Glutamatergic neuron (in vitro differentiated cells): ENCODE results near the gene SGCD. TPM values are rescaled to one million over a fixed set of nuclear protein-coding genes. Genes with fewer than 3 reads are reported as not detected.
"Not testable (repeated sequence)": the region's sequence is repeated elsewhere in the genome, so short reads cannot be mapped to it uniquely, and the experiment has no call there.

Experiments used
- DNase-seq: peaks from one replicate; pipeline ENCODE4 v3.0.0; 2022
- H3K27ac Mint-ChIP-seq: one replicate; pipeline ENCODE4 v1.8.0; 2020; ENCODE audit warnings: mild to moderate bottlenecking, mixed read lengths, inconsistent platforms; ENCODE audit not compliant: unreplicated experiment
- H3K27me3 Mint-ChIP-seq: one replicate; pipeline ENCODE4 v1.8.0; 2020; ENCODE audit warnings: mild to moderate bottlenecking, moderate library complexity, mixed read lengths, inconsistent platforms; ENCODE audit not compliant: unreplicated experiment
- H3K36me3 Mint-ChIP-seq: one replicate; pipeline ENCODE4 v1.8.0; 2020; ENCODE audit warnings: mild to moderate bottlenecking, mixed read lengths, inconsistent platforms; ENCODE audit not compliant: unreplicated experiment
- H3K4me1 Mint-ChIP-seq: one replicate; pipeline ENCODE4 v1.8.0; 2020; ENCODE audit warnings: mild to moderate bottlenecking, low read depth, mixed read lengths, inconsistent platforms; ENCODE audit not compliant: unreplicated experiment
- H3K4me3 Mint-ChIP-seq: one replicate; pipeline ENCODE4 v1.8.0; 2020; ENCODE audit warnings: mild to moderate bottlenecking, mixed read lengths, inconsistent platforms; ENCODE audit not compliant: unreplicated experiment
- H3K9me3 Mint-ChIP-seq: one replicate; pipeline ENCODE4 v1.8.0; 2020; ENCODE audit warnings: mild to moderate bottlenecking, moderate library complexity, mixed read lengths, inconsistent platforms; ENCODE audit not compliant: unreplicated experiment
- CTCF ChIP-seq: fragments of 200-600 bp; sonication (generic); IDR thresholded peaks from one replicate; pipeline ENCODE4 v1.5.0; 2021; ENCODE audit not compliant: partially characterized antibody, unreplicated experiment
- total RNA-seq: library from RNA; stranded (reverse); fragmentation: NEBNext Ultra II Directional; extraction: Animal tissue kit (Norgen Biotek cat#: 25700); gene quantifications from one replicate; pipeline ENCODE4 v1.2.1, GENCODE V29; 2021; ENCODE audit not compliant: unreplicated experiment

The SGCD gene
- total RNA-seq, 1 donor from 2014 or later = 0.20 TPM

DNA sequence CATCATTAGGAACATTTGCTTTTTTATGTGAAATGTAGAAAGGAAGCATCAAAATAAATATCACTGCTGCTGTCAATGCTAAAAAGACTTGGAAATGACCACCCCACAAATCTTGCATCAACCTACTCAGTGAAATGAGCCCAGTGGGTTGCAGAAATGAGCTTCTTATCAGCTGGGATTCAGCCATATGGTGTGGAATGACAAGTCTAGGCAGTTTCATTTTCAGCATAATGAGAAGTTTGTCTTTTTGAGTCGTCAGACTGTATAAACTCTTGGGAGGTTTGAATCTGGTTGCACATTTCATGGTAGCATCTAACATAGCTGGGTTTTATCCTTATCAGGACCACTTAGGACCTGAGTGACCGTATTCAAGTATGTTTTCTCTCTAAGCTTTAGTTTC is 272.0 kb downstream of the SGCD start:
- Mint-ChIP-seq H3K27me3 (no peaks in the 10 kb centered on the region), H3K36me3 (peaks cover 12% of the 10 kb centered on the region), H3K4me3 (no peak overlapping the region), H3K27ac (no peak overlapping the region), H3K9me3 (peaks cover 2% of the 10 kb centered on the region), H3K4me1 (no peaks in the 10 kb centered on the region)
- DNase-seq = no peak
- no peak for TF ChIP-seq CTCF

GRCh38 chr5:156610582-156610981 is 283.6 kb downstream of the SGCD start:
- H3K4me1 Mint-ChIP-seq, H3K9me3 Mint-ChIP-seq, DNase-seq, H3K27me3 Mint-ChIP-seq, H3K4me3 Mint-ChIP-seq, H3K27ac Mint-ChIP-seq: not testable (repeated sequence)
- peaks cover 21% of the 10 kb centered on the region for H3K36me3 Mint-ChIP-seq

DNA sequence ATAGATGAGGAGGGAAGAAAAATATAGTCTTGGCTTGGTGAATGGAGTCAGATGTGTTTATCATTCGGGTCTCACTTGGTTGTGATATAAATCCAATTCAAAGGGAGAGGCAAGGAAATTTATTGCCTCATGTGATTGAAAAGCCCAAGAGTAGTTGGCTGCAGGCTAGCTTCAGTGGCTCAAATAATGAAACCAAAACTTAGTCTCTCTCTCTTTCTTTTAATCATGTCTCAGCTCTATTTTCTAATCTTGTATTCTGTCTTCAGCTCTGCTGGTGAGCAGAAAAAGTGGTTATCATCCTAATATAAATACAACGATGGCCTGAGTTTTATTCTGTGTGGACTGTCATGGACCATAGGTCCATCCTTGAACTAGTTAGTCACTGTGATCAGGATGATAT is 288.9 kb downstream of the SGCD start:
- H3K36me3 Mint-ChIP-seq = peaks cover 11% of the 10 kb centered on the region
- no peak for TF ChIP-seq CTCF
- DNase-seq = no peak
- H3K4me3 Mint-ChIP-seq = no peak overlapping the region
- no peak overlapping the region for H3K27ac Mint-ChIP-seq
- H3K27me3 Mint-ChIP-seq = no peaks in the 10 kb centered on the region
- no peaks in the 10 kb centered on the region for H3K4me1 Mint-ChIP-seq
- H3K9me3 Mint-ChIP-seq = peaks cover 2% of the 10 kb centered on the region

DNA sequence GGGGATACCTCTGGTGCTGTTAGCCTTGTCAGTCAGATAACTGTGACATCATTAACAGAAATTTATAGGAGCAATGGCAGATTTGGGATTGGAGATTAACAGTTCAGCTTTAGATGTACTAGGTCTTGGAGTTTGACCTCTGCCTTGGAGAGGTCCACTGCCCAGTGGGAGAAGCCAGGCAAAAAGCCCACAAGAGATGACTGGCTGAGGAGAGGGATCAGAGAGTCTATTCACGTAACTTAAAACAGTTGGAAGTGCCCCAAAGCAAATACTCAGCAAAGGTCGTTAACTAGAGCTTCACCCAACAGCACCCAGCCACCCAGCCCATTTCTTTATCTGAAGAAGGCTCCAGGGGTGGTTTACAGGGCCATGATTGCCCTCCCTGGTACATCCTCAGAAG is 290.5 kb downstream of the SGCD start:
- H3K4me3 Mint-ChIP-seq = no peak overlapping the region

GRCh38 chr5:156618601-156619000 is 291.6 kb downstream of the SGCD start:
- no peaks in the 10 kb centered on the region for H3K36me3 Mint-ChIP-seq
- H3K4me3 Mint-ChIP-seq = no peak overlapping the region
- no peak overlapping the region for H3K27ac Mint-ChIP-seq
- peaks cover 2% of the 10 kb centered on the region for H3K9me3 Mint-ChIP-seq
- no peak for TF ChIP-seq CTCF
- no peak for DNase-seq
- H3K4me1 Mint-ChIP-seq = no peaks in the 10 kb centered on the region
- no peaks in the 10 kb centered on the region for H3K27me3 Mint-ChIP-seq

More for the DNA sequence above, 290.5 kb downstream of the SGCD start:
- Mint-ChIP-seq H3K36me3 (no peaks in the 10 kb centered on the region), H3K27ac (no peak overlapping the region), H3K9me3 (peaks cover 2% of the 10 kb centered on the region), H3K27me3 (no peaks in the 10 kb centered on the region), H3K4me1 (no peaks in the 10 kb centered on the region)
- TF ChIP-seq CTCF = no peak
- DNase-seq = no peak

DNA sequence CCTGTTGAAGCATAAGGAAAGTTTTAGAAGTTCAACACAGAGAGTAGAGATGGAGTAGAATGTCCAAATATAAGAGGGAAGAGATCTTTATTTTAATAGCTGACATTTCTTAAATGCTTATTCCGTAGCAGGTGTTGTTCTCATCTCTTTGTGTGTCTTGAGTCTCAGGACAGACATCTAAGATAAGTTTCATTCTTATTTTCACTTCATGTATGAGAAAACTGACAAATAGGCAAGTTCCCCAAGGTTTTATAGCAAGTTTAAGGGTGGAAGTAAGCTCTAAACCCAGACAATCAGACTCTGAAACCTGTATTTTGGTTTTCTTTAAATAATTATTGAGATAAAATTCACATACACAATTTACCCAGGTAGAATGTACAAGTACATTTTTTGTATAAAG is 294.8 kb downstream of the SGCD start:
- no peak overlapping the region for H3K27ac Mint-ChIP-seq
- no peak overlapping the region for H3K4me3 Mint-ChIP-seq
- H3K9me3 Mint-ChIP-seq = peaks cover 2% of the 10 kb centered on the region
- no peaks in the 10 kb centered on the region for H3K4me1 Mint-ChIP-seq
- TF ChIP-seq CTCF = no peak
- H3K27me3 Mint-ChIP-seq = no peaks in the 10 kb centered on the region
- H3K36me3 Mint-ChIP-seq = no peaks in the 10 kb centered on the region
- no peak for DNase-seq
